Forelimb muscle (tissue), 1 donor: Measurements from ENCODE around the gene C5orf63. TPM values are rescaled to one million over a fixed set of nuclear protein-coding genes. Genes with fewer than 3 reads are reported as not detected.
"Not testable (repeated sequence)": the region's sequence is repeated elsewhere in the genome, so short reads cannot be mapped to it uniquely, and the experiment has no call there.

Experiments used
- DNase-seq: peaks from one replicate; pipeline ENCODE4 v3.0.0-alpha.2; 2013; ENCODE audit warnings: low read depth
- polyA plus RNA-seq: library from polyadenylated mRNA; unstranded; fragments of 120-200 nt; gene quantifications from one replicate; pipeline ENCODE4 v1.2.1, GENCODE V29; 2013; ENCODE audit not compliant: insufficient read length

The C5orf63 gene
- polyA plus RNA-seq, 1 donor: 6.4 TPM

DNA sequence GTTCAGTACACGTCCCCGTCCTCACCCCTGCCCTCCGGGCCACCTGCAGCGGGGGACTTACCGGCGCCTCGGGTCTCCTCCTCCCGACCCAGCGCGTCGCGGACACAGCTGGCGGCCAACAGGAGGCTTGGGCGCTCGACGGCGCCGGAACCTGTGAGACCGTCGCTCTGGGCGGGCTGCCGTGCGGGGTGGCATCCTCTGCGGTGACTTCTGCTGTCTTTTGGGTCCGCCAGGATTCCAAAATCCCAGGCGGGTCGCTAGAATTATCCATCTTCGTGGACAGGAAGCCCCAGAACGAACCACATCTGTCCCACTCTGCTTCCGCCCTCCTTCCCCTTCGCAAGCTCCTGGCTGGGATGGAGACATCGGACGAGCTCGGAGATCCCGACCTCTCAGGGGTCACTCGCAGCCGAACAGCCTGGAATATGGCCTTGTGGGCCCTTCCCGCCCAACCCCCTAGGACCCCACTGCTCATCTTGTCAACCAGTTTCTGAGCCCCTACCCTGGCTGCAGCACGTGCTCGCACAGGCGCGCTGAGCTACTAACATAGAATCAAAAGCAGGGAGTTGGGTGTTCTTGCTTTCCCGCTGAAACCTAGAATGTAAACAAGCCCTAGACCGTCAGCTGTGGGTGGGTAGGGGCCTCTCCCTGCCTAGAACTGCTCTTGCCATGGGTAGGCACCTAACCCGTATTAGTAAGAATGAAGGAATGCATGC, 42.0 kb downstream of the C5orf63 start:
- no peak for DNase-seq

DNA sequence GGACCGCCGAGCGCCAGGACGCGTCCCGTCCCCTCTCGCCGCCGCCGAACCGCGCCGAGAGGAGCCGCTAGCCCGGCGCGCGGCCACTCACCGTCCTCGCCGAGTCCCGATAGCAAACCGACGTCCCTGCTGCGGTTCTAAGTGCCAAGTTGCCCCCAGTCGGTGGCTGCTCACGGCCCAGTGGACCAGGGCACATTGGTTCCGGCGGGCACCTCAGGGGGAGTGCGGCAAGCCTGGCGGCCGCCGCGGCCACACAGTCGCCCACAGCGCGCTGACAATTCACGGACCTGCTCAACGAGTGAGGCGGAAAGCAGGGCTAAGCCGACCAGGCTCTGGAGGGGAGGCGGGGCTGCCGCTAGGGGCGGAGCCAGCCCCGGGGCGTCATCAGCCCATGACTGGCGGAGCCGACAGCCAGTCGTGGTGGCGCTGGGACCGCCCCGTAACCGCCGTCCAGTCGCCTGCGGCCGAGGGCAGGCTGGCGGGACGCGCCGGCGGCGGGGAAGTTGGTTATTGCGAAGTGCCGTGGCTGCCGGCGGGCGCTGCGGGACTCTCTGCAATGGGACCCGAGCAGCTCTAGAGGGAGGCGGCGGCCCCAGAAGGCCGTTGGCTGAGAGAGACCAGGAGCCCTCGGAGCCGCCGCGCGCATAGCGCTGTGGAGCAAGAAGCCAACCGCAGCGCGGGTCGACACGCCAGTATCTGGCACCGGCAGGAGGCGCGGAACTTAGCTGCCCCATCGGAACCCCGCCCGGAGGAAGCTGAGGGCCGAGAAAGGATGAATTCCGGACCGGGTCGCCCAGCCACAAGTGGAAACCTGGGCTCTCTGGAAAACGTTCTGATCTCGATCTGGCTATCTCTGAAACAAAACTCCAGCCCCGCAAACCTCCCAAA, 42.8 kb downstream of the C5orf63 start, which contains the start of gene MARCHF3:
TSS of gene MARCHF3 (minus strand) at position 300 of the 888 bp plus-strand sequence. CDS start 112,387 bp downstream, outside the sequence.
- DNase-seq: peak; percentile 88

GRCh38 chr5:127029581-127030258, 43.6 kb downstream of the C5orf63 start:
- no peak for DNase-seq

- no peak for DNase-seq
These were observed 44.4 kb downstream of the C5orf63 start for GRCh38 chr5:127028822-127029457.

DNA sequence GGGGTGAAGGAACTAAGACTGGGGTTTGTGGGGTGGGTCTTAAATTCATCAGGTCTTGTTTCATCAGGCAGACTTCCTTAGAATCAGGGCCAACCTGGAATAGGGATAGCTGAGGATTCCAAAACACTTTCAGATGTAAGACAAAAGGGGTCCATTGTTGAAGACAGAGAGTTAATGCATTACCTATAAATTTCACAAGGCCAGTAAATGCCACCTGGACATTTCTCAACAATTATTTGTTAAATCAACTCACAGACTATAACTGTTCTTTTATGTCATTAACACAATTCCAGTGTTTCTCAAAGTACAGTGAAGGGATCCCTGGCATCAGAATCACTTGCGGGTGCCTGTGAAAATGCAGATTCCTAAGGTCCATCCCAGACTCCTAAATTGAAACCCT, 45.8 kb downstream of the C5orf63 start:
- DNase-seq: no peak

DNA sequence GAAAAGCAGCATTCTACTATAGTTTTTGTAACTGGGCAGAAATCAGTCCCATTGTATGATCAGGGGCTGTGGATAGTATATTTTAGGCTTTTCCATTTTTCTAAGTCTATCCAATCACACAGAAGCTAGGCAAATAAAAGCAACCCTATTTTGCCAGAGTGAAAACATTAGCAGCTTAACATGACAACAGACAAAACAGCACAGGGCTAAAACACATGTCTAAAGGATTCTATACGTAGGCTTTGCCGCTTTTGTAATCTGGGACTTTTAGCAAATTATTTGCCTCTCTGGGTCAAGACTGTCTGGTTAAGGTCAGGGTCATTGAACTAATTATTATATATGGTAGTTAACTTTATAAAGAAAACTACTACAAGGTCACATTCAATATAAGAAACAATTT, 47.1 kb downstream of the C5orf63 start:
- DNase-seq: no peak

DNA sequence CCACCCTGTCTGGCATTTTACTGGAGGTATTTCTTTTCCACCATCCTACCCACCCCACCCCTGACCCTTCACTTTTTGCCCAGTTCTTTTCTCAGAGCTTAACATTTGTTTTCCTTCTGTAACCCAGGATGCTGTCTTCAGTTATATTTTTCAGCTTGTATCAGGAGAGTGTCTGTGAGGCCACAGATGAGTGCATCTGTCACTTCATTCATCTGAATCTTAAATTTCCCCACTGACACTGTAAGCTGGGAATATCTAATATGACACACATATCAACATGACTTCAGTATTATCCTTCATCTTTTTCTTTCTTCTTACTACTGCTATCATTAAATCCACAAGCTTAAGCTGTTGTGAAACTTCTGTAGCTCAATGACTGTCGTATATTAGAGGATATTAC, 47.8 kb downstream of the C5orf63 start:
- no peak for DNase-seq

DNA sequence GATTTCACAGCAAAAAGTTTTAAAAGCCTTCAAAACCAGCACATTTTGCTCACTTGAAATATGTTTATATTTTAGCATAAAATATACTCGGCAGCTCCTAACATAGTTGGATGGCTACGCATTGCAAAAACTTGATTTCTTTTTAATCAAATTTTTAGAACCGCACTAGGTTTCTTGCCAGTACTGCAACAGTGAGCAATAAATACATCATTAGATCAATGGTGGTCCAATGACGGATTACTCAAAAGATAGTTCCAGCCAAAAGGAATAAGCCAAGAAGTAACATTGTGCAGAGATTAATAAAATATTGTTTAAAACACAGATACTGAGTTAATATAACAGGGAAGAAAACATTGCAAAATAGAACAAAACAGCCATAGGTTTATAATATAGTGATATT, 48.5 kb downstream of the C5orf63 start:
- no peak for DNase-seq

DNA sequence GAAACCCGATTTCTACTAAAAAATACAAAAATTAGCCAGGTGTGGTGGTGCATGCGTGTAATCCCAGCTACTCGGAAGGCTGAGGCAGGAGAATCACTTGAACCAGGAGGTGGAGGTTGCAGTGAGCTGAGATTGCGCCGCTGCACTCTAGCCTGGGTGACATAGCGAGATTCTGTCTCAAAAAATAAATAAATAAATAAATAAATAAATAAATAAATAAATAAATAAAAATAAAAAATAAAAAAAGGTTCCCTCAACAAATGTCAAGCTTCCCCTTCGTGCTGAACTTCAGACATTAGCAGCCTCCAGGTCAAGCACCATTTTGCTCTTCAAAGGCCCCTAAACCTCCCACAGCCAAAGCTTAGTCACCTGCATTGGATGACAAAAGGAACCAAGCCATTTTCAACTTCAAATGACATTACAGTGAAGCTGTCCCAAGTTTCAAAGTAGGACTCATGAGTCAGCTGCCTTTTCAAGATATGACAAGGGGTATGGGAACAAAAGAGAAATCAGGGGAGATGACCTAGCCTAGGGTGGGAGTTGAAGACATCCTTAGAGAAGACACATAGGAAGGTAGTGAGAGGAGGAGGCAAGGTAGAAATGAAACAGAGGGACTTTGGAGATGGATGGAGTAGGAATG, 49.6 kb downstream of the C5orf63 start:
- not testable (repeated sequence) for DNase-seq

DNA sequence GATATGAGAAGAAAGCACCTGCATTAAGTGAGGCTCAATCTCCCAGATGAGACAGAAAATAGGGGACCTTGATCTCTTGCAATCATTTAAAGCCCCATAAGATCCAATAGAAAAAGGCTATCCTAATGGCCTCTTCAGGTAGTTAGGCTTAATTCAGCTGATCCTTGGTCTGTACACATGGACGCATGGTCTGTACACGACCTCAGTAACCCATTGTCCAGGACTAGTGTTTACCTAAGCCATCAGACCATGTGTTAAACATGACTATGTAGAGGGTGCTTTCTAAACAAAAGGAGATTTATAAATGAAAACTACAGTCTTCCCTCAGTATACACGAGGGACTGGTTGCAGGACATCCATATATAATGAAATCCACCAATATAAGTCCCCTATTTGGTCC, 50.5 kb downstream of the C5orf63 start:
- DNase-seq: no peak

DNA sequence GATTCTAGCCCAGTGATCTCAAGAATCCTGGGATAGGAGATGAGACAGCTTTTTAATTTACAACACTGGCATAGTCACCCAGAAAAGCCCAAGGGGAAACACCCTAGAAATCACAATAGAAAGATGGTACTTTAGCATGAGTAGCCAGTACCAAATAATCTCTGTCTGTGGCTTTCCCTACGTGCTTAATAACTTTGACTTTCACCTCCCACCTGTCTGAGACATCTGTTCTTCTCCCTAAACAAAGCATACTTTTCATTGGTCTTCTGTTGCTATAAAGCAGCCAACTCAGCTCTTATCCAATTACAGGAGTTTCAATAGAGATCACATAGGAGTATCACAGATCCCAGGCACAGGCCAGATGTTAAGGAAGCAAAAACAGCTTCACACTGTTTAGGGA, 53.4 kb downstream of the C5orf63 start:
- no peak for DNase-seq

DNA sequence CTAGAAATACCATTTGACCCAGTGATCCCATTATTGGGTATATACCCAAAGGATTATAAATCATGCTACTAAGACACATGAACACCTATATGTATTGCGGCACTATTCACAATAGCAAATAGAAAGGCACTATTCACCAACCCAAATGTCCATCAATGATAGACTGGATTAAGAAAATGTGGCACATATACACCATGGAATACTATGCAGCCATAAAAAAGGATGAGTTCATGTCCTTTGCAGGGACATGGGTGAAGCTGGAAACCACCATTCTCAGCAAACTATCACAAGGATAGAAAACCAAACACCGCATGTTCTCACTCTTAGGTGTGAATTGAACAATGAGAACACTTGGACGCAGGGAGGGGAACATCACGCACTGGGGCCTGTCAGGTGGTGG, 56.6 kb downstream of the C5orf63 start:
- not testable (repeated sequence) for DNase-seq

GRCh38 chr5:127015716-127016115, 57.6 kb downstream of the C5orf63 start:
- DNase-seq: no peak

- no peak for DNase-seq
These were observed 58.7 kb downstream of the C5orf63 start for GRCh38 chr5:127014573-127014972.

GRCh38 chr5:127013407-127013806, 59.9 kb downstream of the C5orf63 start:
- DNase-seq: no peak

GRCh38 chr5:127012916-127013315, 60.4 kb downstream of the C5orf63 start:
- DNase-seq: no peak

GRCh38 chr5:127011961-127012644, 61.2 kb downstream of the C5orf63 start:
- no peak for DNase-seq

DNA sequence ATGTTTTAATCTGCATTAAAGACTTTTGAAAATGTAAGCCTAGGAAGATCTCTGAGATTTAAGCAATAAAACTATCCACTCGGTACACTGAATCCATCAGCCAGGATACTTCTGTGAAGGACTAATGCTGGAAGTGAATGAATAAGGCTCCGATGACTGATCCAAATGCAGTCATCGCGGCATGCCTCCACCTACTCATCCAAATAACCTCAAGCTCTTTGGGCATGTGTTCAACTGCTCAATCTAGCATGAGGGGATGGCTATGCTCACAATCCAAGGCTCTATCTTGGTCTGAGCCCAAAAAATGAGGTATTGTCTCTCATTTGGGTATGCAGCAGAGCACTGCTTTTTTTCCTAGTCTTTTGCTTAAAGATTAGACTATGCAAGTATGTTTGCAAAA, 62.1 kb downstream of the C5orf63 start:
- DNase-seq: no peak

DNA sequence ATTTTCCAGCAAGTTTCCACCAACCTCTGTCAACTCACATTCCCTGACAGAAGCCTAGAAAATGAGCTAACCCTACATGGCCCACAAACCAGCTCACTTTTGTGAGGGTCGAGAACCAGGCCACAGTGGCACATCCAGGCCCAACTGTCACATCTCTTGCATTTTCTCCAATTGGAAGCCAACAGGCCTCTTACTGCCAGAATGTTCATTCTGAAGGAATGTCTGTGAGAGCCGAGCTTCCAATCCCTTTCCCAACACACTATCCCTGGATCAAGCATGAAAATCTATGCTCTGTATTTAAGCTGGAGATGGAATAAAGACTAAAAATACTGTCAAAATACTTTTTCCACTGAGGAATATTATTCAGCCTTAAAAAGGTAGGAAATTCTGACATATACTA, 62.9 kb downstream of the C5orf63 start:
- no peak for DNase-seq

DNA sequence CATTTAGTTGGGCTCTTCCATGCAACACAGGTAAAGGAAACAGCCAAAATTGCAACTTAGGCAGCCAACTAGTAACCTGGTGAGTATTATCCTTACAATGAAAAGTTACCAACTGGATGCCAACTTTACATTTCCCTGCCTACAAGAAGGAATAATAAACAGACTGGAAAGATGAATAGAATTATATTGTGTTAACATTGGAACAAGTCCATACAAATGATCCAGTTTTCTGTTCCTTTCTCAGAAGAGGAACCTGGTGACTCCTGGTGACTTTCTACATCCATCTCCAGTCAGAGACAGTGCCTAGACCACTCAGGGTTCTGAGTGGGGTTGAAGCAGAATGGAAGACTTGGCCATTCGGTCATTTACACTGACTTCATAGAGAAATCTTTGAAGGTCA, 63.5 kb downstream of the C5orf63 start:
- DNase-seq: no peak
